ENCODE data around the gene MIA3. TPM values are rescaled to one million over a fixed set of nuclear protein-coding genes. Genes with fewer than 3 reads are reported as not detected.
A peak's percentile ranks its signal among the peaks of the same experiment; 100 is the strongest.

The MIA3 gene
- total RNA-seq, 1 donor from 2014 or later, result 42.3 TPM

- no peak for DNase-seq (ENCODE audit: low spot score)
- intact Hi-C loops (cut with DNase I), result no loop called here
Observed at GRCh38 chr1:222618880-222619596, 1.1 kb downstream of the MIA3 start.

DNA sequence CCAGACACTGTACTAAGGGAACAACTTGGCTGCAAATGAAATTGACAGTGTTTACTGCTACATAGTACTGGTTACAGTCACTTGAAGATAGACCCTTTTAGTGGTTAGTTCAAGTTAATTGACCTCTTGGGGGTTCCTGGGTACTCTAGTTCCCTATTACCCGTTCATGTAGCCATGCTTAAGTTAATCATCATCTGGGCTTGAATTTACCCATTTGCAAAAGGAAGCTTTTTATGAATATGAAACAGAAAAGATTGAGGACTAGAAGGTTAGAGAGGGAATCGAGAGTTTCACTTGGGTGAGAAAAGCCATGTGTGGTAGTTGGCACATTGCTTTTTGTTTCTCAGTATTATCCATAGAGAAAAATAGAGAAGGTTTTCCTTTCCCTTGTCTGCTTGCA, 2.7 kb downstream of the MIA3 start:
- DNase-seq (ENCODE audit: low spot score), result no peak
- intact Hi-C loops (cut with DNase I), result no loop called here

GRCh38 chr1:222622765-222623164, 4.9 kb downstream of the MIA3 start:
- intact Hi-C loops (cut with DNase I), result no loop called here
- no peak for DNase-seq (ENCODE audit: low spot score)

- no peak for DNase-seq (ENCODE audit: low spot score)
- intact Hi-C loops (cut with DNase I), result no loop called here
Observed at GRCh38 chr1:222623458-222623857, 5.6 kb downstream of the MIA3 start.

DNA sequence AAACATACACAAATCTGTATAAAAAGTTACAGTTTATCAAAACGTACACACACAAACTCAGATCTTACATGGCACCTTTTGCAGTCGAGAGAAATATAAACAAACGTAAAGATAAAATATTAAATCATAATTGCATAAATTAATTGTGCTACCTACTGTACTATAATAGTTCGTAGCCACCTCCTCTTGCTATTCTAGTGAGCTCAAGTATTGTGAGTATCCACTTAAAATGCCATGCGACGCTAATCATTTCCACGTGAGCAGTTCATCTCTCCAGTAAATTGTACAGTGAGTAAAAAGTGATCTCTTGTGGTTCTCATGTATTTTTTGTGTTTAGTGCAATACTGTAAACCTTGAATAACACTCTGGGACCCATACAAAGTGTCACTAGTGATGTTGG, 6.3 kb downstream of the MIA3 start:
- intact Hi-C loops (cut with DNase I), result no loop called here
- DNase-seq (ENCODE audit: low spot score), result no peak

DNA sequence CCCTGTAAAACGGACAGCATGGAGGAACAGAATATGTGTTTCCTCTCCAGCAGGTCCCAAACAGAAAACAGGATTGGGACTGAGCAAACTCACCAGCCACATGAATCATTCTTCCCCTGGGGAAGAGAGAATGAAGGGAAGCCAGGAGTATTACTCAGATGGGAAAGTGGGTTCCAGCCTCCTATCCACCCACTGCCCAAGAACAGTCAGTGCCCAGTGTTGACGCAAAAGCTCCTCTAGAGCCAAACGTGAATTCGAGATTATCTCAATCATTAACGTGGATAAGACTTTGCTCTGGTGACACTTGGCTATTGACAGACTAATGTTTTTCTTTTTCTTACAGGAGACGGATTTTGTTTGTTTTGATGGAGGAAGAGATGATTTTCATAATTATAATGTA, 9.3 kb downstream of the MIA3 start:
- DNase-seq (ENCODE audit: low spot score), result no peak
- intact Hi-C loops (cut with DNase I), result no loop called here

DNA sequence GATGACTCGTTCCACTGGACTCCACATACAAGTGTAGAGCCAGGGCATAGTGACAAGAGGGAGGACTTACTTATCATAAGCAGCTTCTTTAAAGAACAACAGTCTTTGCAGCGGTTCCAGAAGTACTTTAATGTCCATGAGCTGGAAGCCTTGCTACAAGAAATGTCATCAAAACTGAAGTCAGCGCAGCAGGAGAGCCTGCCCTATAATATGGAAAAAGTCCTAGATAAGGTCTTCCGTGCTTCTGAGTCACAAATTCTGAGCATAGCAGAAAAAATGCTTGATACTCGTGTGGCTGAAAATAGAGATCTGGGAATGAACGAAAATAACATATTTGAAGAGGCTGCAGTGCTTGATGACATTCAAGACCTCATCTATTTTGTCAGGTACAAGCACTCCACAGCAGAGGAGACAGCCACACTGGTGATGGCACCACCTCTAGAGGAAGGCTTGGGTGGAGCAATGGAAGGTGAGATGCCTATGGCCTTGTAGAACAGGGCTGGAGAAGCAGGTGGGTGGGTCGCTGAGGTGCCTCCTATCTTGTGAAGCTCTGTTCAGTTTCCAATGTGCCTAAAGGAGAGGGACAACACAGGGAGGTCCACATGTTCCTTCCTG, 12.1 kb downstream of the MIA3 start:
- no peak for DNase-seq (ENCODE audit: low spot score)
- intact Hi-C loops (cut with DNase I), result no loop called here

DNA sequence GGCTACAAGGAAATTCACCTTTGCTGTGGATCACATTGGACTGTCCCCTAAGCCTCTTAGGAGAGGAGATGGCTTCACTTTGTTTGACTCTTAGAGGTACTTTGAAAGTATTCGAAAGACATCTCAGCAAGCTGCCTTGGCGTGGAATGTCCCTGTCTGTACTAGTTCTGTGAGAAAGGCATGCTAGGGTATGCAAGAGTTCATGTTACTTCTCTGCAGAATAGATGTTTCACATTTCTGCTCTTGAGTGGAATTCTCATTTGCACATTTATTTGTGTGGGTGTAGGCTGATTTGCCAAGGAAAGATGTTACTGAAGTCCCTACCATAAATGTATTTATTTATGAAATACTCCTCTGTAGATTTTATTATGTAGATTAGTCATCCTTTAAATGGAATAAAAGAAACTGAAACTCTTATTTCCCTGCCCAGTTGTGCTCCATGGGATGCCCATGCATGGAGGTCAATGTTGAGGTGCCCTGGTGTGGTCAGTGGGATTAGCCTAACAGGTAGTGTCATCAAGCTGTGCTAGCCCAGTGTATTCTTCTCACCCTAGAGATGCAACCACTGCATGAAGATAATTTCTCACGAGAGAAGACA, 13.8 kb downstream of the MIA3 start:
- no peak for DNase-seq (ENCODE audit: low spot score)
- intact Hi-C loops (cut with DNase I), result no loop called here

DNA sequence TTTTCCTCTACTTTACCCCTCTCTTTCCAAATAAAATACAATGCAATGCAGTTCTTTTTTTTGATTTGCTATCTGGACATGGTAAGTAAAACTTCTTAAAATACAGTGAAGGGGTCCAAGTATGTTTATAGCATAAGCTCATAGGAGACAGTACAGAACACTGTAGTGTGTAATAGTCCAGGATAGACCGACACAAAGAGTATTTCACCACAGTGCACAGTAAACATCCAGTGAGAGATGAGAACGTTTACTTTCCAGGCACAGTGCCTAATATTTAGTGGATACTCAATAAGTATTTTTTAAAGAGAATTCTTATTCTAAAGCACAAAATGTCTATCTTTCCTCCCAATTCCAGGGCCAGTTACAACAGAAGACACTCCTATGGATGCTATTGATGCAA, 14.9 kb downstream of the MIA3 start:
- no peak for DNase-seq (ENCODE audit: low spot score)
- intact Hi-C loops (cut with DNase I), result no loop called here

DNA sequence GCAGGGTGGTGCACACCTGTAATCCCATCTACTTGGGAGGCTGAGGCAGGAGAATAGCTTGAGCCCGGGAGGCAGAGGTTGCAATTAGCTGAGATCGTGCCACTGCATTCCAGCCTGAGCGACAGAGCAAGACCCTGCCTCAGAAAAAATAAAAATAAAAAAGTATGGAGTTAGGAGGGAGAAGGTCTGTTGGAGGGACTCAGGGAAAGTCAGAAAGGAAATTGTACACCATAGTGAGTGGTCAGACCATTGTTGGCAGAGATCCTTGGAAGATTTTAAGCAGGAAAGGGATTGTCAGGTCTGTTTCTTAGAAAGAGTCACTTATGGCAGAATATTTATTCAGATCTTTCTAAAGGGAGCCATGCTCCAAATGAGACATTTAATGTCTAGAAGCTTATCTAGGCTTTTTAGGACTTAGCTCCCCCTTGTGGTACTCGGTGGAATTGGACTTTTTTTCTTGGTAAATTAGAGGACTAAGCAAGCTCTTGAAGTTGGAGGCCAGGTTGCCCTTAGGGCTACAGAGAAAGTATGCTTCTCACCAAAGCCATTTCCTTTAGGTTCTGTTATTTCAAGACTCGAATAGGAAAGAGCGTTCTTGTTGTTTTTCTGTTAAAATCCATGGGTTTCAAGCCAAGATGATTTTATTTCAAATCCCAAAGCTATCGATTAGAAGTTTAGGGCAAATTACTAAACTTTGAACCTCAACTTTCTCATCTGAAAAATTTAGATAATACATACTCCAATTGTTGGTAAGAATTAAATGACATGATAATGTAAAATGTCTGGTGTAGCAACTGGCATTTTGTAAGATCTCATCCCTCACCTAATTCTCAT, 16.5 kb downstream of the MIA3 start:
- intact Hi-C loops (cut with DNase I), result loop anchor here (1.0 kb wide), 1 partner anchor 169 kb away; no protein-coding TSS in a partner anchor
- DNase-seq (ENCODE audit: low spot score), result no peak

DNA sequence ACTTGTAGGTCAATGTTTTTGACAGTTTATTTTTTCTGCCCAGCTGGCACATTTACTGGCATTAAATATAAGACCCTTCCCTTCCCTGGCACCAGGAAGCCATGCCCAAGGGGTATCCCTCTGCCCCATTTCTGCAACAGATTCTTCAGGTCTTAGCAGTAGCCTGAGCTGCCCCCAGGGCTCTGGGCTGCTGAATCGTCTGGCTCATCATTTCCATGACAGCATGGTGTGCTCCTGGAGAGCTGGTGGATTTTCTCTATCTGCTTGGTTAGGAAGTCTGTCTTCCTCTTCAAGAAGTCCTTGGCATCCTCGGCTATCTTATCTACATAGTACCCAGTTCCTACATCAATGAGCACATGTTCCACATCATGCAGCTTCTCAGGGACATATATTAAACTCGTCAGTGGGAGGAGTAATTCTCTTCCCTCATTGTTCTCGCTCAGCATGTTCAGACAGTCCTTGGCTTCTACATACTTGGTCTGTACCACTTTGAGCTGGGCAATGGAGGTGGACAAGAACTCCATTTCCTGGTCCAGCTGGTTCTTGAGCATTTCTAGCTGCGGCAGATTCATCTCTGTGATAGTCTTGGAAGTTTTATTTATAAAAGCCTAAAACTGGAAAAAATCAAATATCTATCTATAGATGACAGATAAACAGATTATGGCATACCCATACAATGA, 23.5 kb downstream of the MIA3 start:
- intact Hi-C loops (cut with DNase I), result loop anchor here (5.0 to 10.0 kb wide), 2 partner anchors 49 to 897 kb away; partner anchors contain the start of gene DUSP10
- DNase-seq (ENCODE audit: low spot score), result no peak

DNA sequence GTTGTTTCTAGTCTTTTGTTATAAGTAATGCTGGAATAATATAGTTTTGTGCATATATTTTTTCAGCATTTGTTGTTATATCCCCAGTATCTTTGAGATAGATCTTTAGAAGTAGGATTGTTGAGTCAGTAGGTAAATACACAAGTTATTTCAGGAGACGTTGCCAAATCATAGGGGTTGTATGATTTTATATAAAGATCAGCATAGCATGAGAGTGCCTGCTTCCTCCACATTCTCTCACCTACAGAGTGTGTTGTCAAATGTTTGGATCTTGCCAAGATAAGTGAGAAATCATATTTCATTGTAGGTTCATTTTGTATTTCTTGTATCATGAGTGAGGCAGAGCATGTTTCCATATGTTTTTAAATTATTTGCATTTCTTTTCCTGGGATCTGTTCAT, 24.6 kb downstream of the MIA3 start:
- no peak for DNase-seq (ENCODE audit: low spot score)
- intact Hi-C loops (cut with DNase I), result loop anchor here (5.0 to 10.0 kb wide), 2 partner anchors 50 to 898 kb away; partner anchors contain the start of gene DUSP10

DNA sequence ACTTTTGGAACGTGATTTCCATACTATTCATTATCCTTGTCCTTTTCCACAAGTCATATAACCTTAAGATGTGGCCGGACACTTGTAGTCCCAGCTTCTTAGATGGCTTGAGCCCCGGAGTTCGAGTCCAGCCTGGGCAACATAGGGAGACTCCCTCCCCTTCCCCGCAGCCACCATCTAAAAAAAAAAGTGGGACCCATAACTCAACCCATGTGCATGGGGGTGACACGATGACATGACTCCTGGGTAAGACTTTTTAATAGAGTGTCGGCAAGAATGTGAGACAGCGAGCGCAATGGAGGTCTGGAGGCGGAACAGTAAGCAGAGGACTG, 25.7 kb downstream of the MIA3 start:
- no peak for DNase-seq (ENCODE audit: low spot score)
- intact Hi-C loops (cut with DNase I), result loop anchor here (5.0 to 10.0 kb wide), 2 partner anchors 51 to 899 kb away; partner anchors contain the start of gene DUSP10

GRCh38 chr1:222643938-222644635, 26.2 kb downstream of the MIA3 start:
- peak; percentile 99 for DNase-seq (ENCODE audit: low spot score)
- intact Hi-C loops (cut with DNase I), result loop anchor here (1.0 to 10.0 kb wide), 3 partner anchors 52 to 899 kb away; partner anchors contain the start of gene DUSP10

GRCh38 chr1:222644636-222644980, 26.7 kb downstream of the MIA3 start:
- no peak for DNase-seq (ENCODE audit: low spot score)
- intact Hi-C loops (cut with DNase I), result loop anchor here (1.0 to 10.0 kb wide), 3 partner anchors 52 to 900 kb away; partner anchors contain the start of gene DUSP10

DNA sequence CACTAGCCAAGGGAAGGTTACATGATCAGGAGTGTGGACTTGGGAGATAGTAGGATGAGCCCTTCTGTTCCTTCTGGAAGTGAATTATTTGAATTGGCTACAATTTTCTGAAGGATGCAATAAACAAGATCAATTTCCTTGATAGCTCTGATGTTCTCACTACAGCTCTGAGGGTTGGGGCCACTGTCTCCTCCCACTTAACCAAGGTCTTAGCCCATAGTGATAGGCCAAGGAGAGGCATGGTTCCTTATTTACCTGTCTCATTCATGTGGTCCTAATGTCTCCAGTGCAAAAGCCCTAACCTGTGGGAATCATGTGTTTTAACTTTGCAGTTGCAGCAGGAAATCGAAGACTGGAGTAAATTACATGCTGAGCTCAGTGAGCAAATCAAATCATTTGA, 34.8 kb downstream of the MIA3 start:
- intact Hi-C loops (cut with DNase I), result no loop called here
- DNase-seq (ENCODE audit: low spot score), result no peak

- no peak for DNase-seq (ENCODE audit: low spot score)
- intact Hi-C loops (cut with DNase I), result no loop called here
Observed at GRCh38 chr1:222653178-222653827, 35.4 kb downstream of the MIA3 start.

- no peak for DNase-seq (ENCODE audit: low spot score)
- intact Hi-C loops (cut with DNase I), result no loop called here
Observed at GRCh38 chr1:222654849-222655248, 37.0 kb downstream of the MIA3 start.
